Endothelial cell of umbilical vein (primary cell): ENCODE measurements around the gene TSSK6.

Source experiments
- POLR2A ChIP-seq: IDR thresholded peaks from 2 replicates; pipeline ENCODE4 v1.6.1; 2012; ENCODE audit warnings: low read depth, mild to moderate bottlenecking, control low read depth, low read length
- POLR2AphosphoS5 ChIP-seq: IDR thresholded peaks from 2 replicates; pipeline ENCODE4 v1.6.1; 2012; ENCODE audit warnings: low read depth, mild to moderate bottlenecking, control low read depth, low read length, moderate library complexity; ENCODE audit not compliant: insufficient read depth
- TF ChIP-seq, protein P1 (sequence below), 2 donors: IDR thresholded peaks; 1 replicate in 1 of 2; 2 replicates in 1 of 2; pipeline ENCODE4 v1.5.1; 2011; ENCODE audit warnings: low read length in 2 of 2, mild to moderate bottlenecking in 2 of 2, moderate library complexity in 2 of 2, control low read depth in 1 of 2, inconsistent platforms in 1 of 2, low read depth in 1 of 2; ENCODE audit not compliant: insufficient read depth in 1 of 2; ENCODE audit errors: extremely low read depth in 1 of 2

- TF ChIP-seq, protein P1, sequence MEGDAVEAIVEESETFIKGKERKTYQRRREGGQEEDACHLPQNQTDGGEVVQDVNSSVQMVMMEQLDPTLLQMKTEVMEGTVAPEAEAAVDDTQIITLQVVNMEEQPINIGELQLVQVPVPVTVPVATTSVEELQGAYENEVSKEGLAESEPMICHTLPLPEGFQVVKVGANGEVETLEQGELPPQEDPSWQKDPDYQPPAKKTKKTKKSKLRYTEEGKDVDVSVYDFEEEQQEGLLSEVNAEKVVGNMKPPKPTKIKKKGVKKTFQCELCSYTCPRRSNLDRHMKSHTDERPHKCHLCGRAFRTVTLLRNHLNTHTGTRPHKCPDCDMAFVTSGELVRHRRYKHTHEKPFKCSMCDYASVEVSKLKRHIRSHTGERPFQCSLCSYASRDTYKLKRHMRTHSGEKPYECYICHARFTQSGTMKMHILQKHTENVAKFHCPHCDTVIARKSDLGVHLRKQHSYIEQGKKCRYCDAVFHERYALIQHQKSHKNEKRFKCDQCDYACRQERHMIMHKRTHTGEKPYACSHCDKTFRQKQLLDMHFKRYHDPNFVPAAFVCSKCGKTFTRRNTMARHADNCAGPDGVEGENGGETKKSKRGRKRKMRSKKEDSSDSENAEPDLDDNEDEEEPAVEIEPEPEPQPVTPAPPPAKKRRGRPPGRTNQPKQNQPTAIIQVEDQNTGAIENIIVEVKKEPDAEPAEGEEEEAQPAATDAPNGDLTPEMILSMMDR (IDR thresholded peaks at IDR 0.05; ENCODE audit: extremely low read depth in 1 of 2, insufficient read depth in 1 of 2, low read depth in 1 of 2, low read length in 2 of 2): no peak
- TF ChIP-seq POLR2A (no peak), POLR2AphosphoS5 (no peak)
Observed at GRCh38 chr19:19532806-19533701, 17.7 kb upstream of the TSSK6 start.
